K562 (cell line): ENCODE results near the gene PMIS2. TPM values are rescaled to one million over a fixed set of nuclear protein-coding genes. Genes with fewer than 3 reads are reported as not detected.

ENCODE experiments used
- AFF1 ChIP-seq, 2 experiments: fragments of 450-650 bp; IDR thresholded peaks; 2 replicates each; pipeline ENCODE4 v1.6.1; 2018; ENCODE audit warnings: mild to moderate bottlenecking in 2 of 2, low read depth in 1 of 2; ENCODE audit not compliant: partially characterized antibody in 2 of 2
- CXXC5 ChIP-seq: fragments of 250-450 bp; sonication (Bioruptor Pico); IDR thresholded peaks from 2 replicates; pipeline ENCODE4 v1.8.0; 2022; ENCODE audit warnings: inconsistent platforms, mild to moderate bottlenecking, moderate library complexity
- GABPA ChIP-seq: fragments of 200-800 bp; sonication (Bioruptor generic); conservative IDR thresholded peaks from 2 replicates; pipeline ENCODE4 v1.6.1; 2016; ENCODE audit warnings: low read depth, missing genetic modification characterization, missing compliant biosample characterization
- GATA2 ChIP-seq: sonication (generic); formaldehyde crosslinking; IDR thresholded peaks from 2 replicates; pipeline ENCODE4 v1.4.0; 2020; ENCODE audit warnings: mild to moderate bottlenecking, missing genetic modification reagents
- KDM5B ChIP-seq: fragments of 200-600 bp; sonication (generic); IDR thresholded peaks from 2 replicates; pipeline ENCODE4 v1.6.1; 2012; ENCODE audit warnings: low read depth, mild to moderate bottlenecking, moderate library complexity, low read length, control low read depth, inconsistent platforms; ENCODE audit not compliant: insufficient replicate concordance
- OTX1 ChIP-seq: fragments of 450-650 bp; formaldehyde crosslinking; IDR thresholded peaks from 2 replicates; pipeline ENCODE4 v1.4.0; 2022; ENCODE audit warnings: mild to moderate bottlenecking
- POLR2AphosphoS2 ChIP-seq: IDR thresholded peaks from 2 replicates; pipeline ENCODE4 v1.6.1; 2012; ENCODE audit warnings: low read length, improper control_type of control experiment
- RAD51 ChIP-seq: fragments of 450-650 bp; IDR thresholded peaks from 2 replicates; pipeline ENCODE4 v1.7.1; 2016; ENCODE audit warnings: low read depth, mild to moderate bottlenecking, borderline replicate concordance
- ZNF134 ChIP-seq: fragments of 250-450 bp; sonication (Bioruptor Pico); conservative IDR thresholded peaks from 2 replicates; pipeline ENCODE4 v1.4.0; 2020
- polyA plus RNA-seq, 8 experiments: library from polyadenylated mRNA; depleted of rRNA in 4 of 8; stranded (reverse) in 5 of 8; unstranded in 3 of 8; fragments of >200 nt; fragmentation: Nextera tagmentation in 2 of 8; fragmentation: Illumina TruSeq in 1 of 8; extraction: Ambion mirVana in 2 of 8; extraction: Trizol in 1 of 8; gene quantifications; 2 replicates each; pipeline versions ENCODE4 v1.2.1 to v1.2.3, GENCODE V29; 2011 to 2014; ENCODE audit warnings: inconsistent platforms in 1 of 8, missing spikeins in 1 of 8
- total RNA-seq, 7 experiments: library from RNA; depleted of rRNA in 6 of 7; stranded (reverse); fragments of >200 nt in 6 of 7; fragmentation: Illumina TruSeq in 2 of 7; extraction: Trizol in 2 of 7; gene quantifications; 2 replicates each; pipeline versions ENCODE4 v1.2.1 to v1.2.3, GENCODE V29; 2011 to 2021; ENCODE audit warnings: low replicate concordance in 1 of 7
- TF ChIP-seq, protein P1 (sequence below): IDR thresholded peaks from 2 replicates; pipeline ENCODE4 v1.6.1; 2014; ENCODE audit warnings: antibody characterized with exemption
- TF ChIP-seq, protein P2 (sequence below): sonication (generic); formaldehyde crosslinking; IDR thresholded peaks from 2 replicates; pipeline ENCODE4 v1.5.0; 2020; ENCODE audit warnings: missing genetic modification reagents

The PMIS2 gene
- total and polyA plus RNA-seq, 9 of the 15 experiments (the other 6 are each of a cell fraction or from before 2014, with no cell fraction given) = not detected

DNA sequence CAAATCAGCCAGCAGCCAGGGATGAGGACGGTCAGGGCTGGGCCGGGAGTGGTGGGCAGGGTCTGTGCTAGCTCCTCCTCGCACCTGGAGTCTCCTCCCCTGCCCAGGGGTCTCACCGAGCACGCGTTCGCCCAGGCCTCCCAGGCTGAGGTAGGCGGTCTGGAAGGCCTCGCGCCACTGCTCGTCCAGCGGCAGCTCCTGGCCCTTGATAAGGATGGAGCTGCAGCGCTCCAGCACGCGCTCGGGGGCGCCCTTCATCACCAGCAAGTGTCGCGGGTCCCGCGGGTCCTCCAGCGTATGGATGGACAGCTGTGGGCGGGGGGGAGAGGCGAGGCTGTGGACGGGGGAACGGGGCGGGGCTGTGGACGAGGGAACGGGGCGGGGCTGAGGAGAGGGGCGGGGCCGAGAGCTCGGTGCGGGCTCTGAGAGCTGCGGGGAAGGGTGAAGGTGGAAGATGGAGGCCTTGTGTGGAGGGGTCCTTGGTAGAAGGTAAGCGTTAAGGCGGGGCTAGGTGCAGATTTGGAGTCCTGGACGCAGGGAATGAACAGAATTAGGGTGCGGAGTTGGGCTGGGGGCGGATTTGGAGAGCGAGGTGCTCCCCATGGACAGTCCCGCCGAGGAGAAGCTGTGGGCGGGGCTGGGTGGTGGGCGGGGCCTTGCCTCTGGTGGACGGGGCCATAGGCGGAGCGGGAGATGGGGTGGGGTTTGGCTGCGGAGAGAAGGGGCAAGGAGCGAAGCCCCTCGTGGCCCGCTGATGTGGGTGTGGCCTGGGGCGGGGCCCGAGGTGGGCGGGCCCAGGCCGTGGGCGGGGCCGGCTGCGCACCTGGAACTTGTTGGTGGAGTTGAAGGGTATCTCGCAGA, 28.2 kb upstream of the PMIS2 start (continued):
- no peak for TF ChIP-seq ZNF134
- TF ChIP-seq, protein P1, sequence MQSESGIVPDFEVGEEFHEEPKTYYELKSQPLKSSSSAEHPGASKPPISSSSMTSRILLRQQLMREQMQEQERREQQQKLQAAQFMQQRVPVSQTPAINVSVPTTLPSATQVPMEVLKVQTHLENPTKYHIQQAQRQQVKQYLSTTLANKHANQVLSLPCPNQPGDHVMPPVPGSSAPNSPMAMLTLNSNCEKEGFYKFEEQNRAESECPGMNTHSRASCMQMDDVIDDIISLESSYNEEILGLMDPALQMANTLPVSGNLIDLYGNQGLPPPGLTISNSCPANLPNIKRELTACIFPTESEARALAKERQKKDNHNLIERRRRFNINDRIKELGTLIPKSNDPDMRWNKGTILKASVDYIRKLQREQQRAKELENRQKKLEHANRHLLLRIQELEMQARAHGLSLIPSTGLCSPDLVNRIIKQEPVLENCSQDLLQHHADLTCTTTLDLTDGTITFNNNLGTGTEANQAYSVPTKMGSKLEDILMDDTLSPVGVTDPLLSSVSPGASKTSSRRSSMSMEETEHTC = no peak
- no peak for TF ChIP-seq GABPA (tag)
- peak; percentile 60 for TF ChIP-seq CXXC5 (CRISPR knock-in tag)
- TF ChIP-seq GATA2 (CRISPR knock-in tag) = 0 out of 2 replicates have a peak, but pooled peaks have one; percentile 21
- no peak for TF ChIP-seq KDM5B
- TF ChIP-seq AFF1 (IDR thresholded peaks at IDR 0.05; ENCODE audit: low read depth in 1 of 2, partially characterized antibody in 2 of 2) = no peak
- TF ChIP-seq, protein P2, sequence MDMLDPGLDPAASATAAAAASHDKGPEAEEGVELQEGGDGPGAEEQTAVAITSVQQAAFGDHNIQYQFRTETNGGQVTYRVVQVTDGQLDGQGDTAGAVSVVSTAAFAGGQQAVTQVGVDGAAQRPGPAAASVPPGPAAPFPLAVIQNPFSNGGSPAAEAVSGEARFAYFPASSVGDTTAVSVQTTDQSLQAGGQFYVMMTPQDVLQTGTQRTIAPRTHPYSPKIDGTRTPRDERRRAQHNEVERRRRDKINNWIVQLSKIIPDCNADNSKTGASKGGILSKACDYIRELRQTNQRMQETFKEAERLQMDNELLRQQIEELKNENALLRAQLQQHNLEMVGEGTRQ (CRISPR knock-in tag) = no peak
- TF ChIP-seq OTX1 (CRISPR knock-in tag) = no peak
- no peak for TF ChIP-seq RAD51
- no peak for TF ChIP-seq POLR2AphosphoS2
